Parathyroid adenoma (tissue), 2 donors: ENCODE measurements around the gene GRB7.

ENCODE experiments used
- H2AFZ ChIP-seq: fragments of 300-600 bp; sonication (generic); one replicate; pipeline ENCODE4 v1.7.0; 2017; ENCODE audit warnings: antibody characterized with exemption, mild to moderate bottlenecking
- H3K27ac ChIP-seq: fragments of 300-600 bp; sonication (generic); one replicate; pipeline ENCODE4 v1.7.0; 2017
- H3K27me3 ChIP-seq: fragments of 300-600 bp; sonication (generic); one replicate; pipeline ENCODE4 v1.7.0; 2017; ENCODE audit warnings: low read length; ENCODE audit not compliant: control insufficient read depth, insufficient read depth
- H3K36me3 ChIP-seq: fragments of 300-600 bp; sonication (generic); one replicate; pipeline ENCODE4 v1.7.0; 2017; ENCODE audit warnings: low read length; ENCODE audit not compliant: control insufficient read depth, insufficient read depth
- H3K4me1 ChIP-seq: fragments of 300-600 bp; sonication (generic); one replicate; pipeline ENCODE4 v1.7.0; 2017; ENCODE audit warnings: control low read depth
- H3K4me2 ChIP-seq: fragments of 300-600 bp; sonication (generic); one replicate; pipeline ENCODE4 v1.7.0; 2017; ENCODE audit warnings: low read length
- H3K4me3 ChIP-seq: fragments of 300-600 bp; sonication (generic); one replicate; pipeline ENCODE4 v1.7.0; 2017; ENCODE audit warnings: low read depth, low read length
- H3K79me2 ChIP-seq: fragments of 300-600 bp; sonication (generic); one replicate; pipeline ENCODE4 v1.7.0; 2017; ENCODE audit warnings: control low read depth
- H3K9ac ChIP-seq: fragments of 300-600 bp; sonication (generic); one replicate; pipeline ENCODE4 v1.7.0; 2017; ENCODE audit warnings: mild to moderate bottlenecking
- H3K9me3 ChIP-seq: fragments of 300-600 bp; sonication (generic); one replicate; pipeline ENCODE4 v1.7.0; 2017; ENCODE audit warnings: low read length; ENCODE audit not compliant: control insufficient read depth
- CTCF ChIP-seq: fragments of 300-600 bp; sonication (generic); IDR thresholded peaks from one replicate; pipeline ENCODE4 v1.7.0; 2017; ENCODE audit warnings: antibody characterized with exemption, mild to moderate bottlenecking
- donor health status: primary hyperparathyroidism.

Gene GRB7

GRCh38 chr17:39704821-39705551 is 32.8 kb upstream of the GRB7 start:
- Histone ChIP-seq H3K79me2 (no peaks in the 10 kb centered on the region), H3K27ac (peak overlapping the region; percentile 97), H2AFZ (peak overlapping the region; percentile 80), H3K27me3 (no peaks in the 10 kb centered on the region), H3K4me3 (peak overlapping the region; percentile 12), H3K4me1 (peaks cover 40% of the 10 kb centered on the region), H3K36me3 (no peaks in the 10 kb centered on the region), H3K4me2 (peak overlapping the region; percentile 48), H3K9me3 (no peaks in the 10 kb centered on the region), H3K9ac (no peak overlapping the region)
- no peak for TF ChIP-seq CTCF

- Histone ChIP-seq H3K4me3 (peak overlapping the region; percentile 12), H3K9me3 (no peaks in the 10 kb centered on the region), H3K27me3 (no peaks in the 10 kb centered on the region), H3K4me1 (peaks cover 40% of the 10 kb centered on the region), H3K9ac (no peak overlapping the region), H3K36me3 (no peaks in the 10 kb centered on the region), H3K79me2 (no peaks in the 10 kb centered on the region), H3K27ac (peak overlapping the region; percentile 97), H3K4me2 (peak overlapping the region; percentile 48), H2AFZ (peak overlapping the region; percentile 80)
- no peak for TF ChIP-seq CTCF
Measured at GRCh38 chr17:39705786-39706348, 31.9 kb upstream of the GRB7 start.

GRCh38 chr17:39706383-39706782 is 31.4 kb upstream of the GRB7 start:
- no peak for TF ChIP-seq CTCF
- Histone ChIP-seq H3K9ac (no peak overlapping the region), H3K4me3 (peak overlapping the region; percentile 12)

GRCh38 chr17:39706921-39707337 is 30.8 kb upstream of the GRB7 start:
- Histone ChIP-seq H3K36me3 (no peaks in the 10 kb centered on the region), H3K27ac (peak overlapping the region; percentile 97), H3K4me1 (peaks cover 33% of the 10 kb centered on the region), H3K4me2 (no peak overlapping the region), H2AFZ (no peak overlapping the region), H3K4me3 (no peak overlapping the region), H3K9me3 (no peaks in the 10 kb centered on the region), H3K79me2 (no peaks in the 10 kb centered on the region), H3K9ac (no peak overlapping the region), H3K27me3 (no peaks in the 10 kb centered on the region)
- TF ChIP-seq CTCF: no peak

More at GRCh38 chr17:39706383-39706782, 31.4 kb upstream of the GRB7 start:
- Histone ChIP-seq H2AFZ (peak overlapping the region; percentile 80), H3K27me3 (no peaks in the 10 kb centered on the region), H3K4me1 (peaks cover 36% of the 10 kb centered on the region), H3K79me2 (no peaks in the 10 kb centered on the region), H3K36me3 (no peaks in the 10 kb centered on the region), H3K27ac (peak overlapping the region; percentile 97), H3K4me2 (peak overlapping the region; percentile 48), H3K9me3 (no peaks in the 10 kb centered on the region)
